ENCODE data around the gene CYP21A2. TPM values are rescaled to one million over a fixed set of nuclear protein-coding genes. Genes with fewer than 3 reads are reported as not detected.

Gene CYP21A2
- total and polyA plus RNA-seq, 2 experiments from 2014 or later = 1.4 to 1.7 TPM

DNA sequence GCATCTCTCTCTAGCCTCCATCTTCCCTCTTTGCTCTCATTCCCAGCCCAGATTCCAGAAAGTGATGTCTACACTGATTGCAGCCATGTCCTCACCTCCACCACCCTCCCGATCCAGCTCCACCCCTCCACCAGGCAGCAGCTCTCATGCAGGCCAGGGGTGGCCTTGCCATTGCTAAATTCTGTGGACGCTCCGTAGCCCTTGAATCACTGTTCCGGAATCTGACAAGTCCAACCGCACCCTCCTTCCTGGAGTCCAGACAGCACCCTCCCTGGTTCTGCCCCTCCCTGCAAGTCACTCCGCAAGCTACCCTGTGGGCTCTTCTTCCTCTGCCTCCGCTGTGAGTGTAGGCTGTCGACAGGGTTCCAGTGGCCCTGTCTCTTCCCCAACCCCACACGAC lies 44.7 kb downstream of the CYP21A2 start:
- 79% methylated on average over 9 of the region's 9 CpGs for WGBS (ENCODE audit: low lambda C conversion rate, missing lambda C conversion rate)
- Histone ChIP-seq H3K4me3 (no peak overlapping the region), H3K36me3 (replicated peaks; ENCODE audit: insufficient read depth, low read depth) (no peaks in the 10 kb centered on the region), H3K9me2 (replicated peaks; ENCODE audit: insufficient read depth) (no peaks in the 10 kb centered on the region), H3K27ac (no peak overlapping the region), H2AFZ (no peak overlapping the region), H3K79me2 (no peaks in the 10 kb centered on the region), H3K4me2 (no peak overlapping the region), H3K4me1 (ENCODE audit: insufficient read depth) (peaks cover 18% of the 10 kb centered on the region), H3K9me3 (ENCODE audit: low read depth) (no peaks in the 10 kb centered on the region), H4K20me1 (ENCODE audit: insufficient read depth, poor library complexity, severe bottlenecking) (no peaks in the 10 kb centered on the region), H3K27me3 (no peaks in the 10 kb centered on the region)
- no peak for DNase-seq (ENCODE audit: low spot score)
- TF ChIP-seq EZH2phosphoT487 (IDR thresholded peaks at IDR 0.05; ENCODE audit: low read depth, severe bottlenecking, unreplicated experiment) = no peak

DNA sequence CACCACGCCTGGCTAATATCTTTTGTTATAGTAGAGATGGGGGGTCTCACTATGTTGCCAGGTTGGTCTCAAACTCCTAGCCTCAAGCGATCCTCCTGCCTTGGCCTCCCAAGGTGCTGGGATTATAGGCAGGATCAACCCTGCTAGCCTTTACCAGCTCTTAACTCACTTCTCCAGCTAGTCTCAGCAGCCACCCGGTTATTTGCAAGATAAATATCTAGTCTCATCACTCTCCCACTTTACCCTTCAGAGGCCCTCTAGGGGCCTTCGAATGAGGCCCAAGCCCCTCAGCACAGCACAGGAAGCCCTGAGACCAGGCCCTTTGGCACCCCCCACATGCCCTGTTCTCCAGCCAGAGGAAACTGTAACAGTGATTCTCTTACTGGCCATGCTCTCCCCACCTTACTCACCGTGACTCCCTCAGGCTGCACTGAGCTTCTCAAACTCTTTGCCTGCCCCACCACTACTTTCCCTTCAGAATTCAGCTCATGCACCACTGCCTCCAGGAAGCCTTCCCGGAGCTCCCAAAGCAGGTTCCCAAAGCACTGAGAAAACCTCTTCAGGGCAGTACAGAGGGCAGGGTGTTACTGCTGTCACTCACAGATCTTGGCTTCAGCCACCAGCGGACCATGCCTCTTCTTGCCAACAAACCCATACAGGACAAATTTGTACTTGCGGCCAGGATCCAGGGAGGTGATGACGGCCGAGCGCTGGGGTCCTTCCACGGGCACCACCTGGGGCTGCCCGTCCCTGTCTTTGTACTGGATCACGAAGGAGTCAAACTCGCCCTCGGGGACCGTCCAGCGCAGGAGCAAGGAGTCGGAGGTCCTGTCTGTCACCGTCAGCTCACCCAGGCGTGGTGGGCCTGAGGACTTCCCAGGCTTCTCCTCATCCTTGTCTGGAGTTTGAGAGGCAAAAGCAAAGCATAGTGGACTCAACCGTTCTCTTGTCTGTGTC lies 45.9 kb downstream of the CYP21A2 start:
- Histone ChIP-seq H2AFZ (no peak overlapping the region), H3K27me3 (no peaks in the 10 kb centered on the region), H3K4me2 (no peak overlapping the region), H3K4me1 (ENCODE audit: insufficient read depth) (peaks cover 27% of the 10 kb centered on the region), H4K20me1 (ENCODE audit: insufficient read depth, poor library complexity, severe bottlenecking) (no peaks in the 10 kb centered on the region), H3K79me2 (no peaks in the 10 kb centered on the region), H3K9me3 (ENCODE audit: low read depth) (no peaks in the 10 kb centered on the region), H3K27ac (no peak overlapping the region), H3K4me3 (no peak overlapping the region), H3K36me3 (replicated peaks; ENCODE audit: insufficient read depth, low read depth) (no peaks in the 10 kb centered on the region), H3K9me2 (replicated peaks; ENCODE audit: insufficient read depth) (no peaks in the 10 kb centered on the region)
- 93% methylated on average over 22 of the region's 22 CpGs for WGBS (ENCODE audit: low lambda C conversion rate, missing lambda C conversion rate)
- TF ChIP-seq EZH2phosphoT487 (IDR thresholded peaks at IDR 0.05; ENCODE audit: low read depth, severe bottlenecking, unreplicated experiment) (no peak), EZH2 (IDR thresholded peaks at IDR 0.05; ENCODE audit: borderline replicate concordance) (no peak)
- TF ChIP-seq, protein P1, sequence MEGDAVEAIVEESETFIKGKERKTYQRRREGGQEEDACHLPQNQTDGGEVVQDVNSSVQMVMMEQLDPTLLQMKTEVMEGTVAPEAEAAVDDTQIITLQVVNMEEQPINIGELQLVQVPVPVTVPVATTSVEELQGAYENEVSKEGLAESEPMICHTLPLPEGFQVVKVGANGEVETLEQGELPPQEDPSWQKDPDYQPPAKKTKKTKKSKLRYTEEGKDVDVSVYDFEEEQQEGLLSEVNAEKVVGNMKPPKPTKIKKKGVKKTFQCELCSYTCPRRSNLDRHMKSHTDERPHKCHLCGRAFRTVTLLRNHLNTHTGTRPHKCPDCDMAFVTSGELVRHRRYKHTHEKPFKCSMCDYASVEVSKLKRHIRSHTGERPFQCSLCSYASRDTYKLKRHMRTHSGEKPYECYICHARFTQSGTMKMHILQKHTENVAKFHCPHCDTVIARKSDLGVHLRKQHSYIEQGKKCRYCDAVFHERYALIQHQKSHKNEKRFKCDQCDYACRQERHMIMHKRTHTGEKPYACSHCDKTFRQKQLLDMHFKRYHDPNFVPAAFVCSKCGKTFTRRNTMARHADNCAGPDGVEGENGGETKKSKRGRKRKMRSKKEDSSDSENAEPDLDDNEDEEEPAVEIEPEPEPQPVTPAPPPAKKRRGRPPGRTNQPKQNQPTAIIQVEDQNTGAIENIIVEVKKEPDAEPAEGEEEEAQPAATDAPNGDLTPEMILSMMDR (IDR thresholded peaks at IDR 0.05; ENCODE audit: poor library complexity) = no peak
- no peak for DNase-seq (ENCODE audit: low spot score)

DNA sequence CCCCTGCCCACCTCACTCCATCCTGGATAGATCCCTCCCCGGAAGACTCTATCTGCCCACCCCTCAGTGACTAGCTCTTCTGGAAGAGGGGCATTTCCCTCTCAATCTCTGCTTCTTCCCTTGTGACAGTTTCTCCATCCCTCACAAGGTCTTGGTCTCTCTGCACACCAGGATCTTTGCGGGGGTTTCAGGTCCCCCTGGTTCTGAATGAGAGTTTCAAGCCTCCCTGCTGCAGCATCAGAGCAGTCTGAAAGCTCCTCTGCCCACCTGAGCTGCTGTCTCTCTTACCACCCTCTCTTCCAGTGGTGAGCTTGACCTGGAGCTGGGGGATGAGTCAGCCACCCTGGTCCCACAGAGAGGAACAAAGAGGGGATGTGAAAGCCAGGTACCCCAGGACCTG lies 46.6 kb downstream of the CYP21A2 start:
- no peak for DNase-seq (ENCODE audit: low spot score)
- H4K20me1 ChIP-seq (ENCODE audit: insufficient read depth, poor library complexity, severe bottlenecking) = no peaks in the 10 kb centered on the region
- H2AFZ ChIP-seq = no peak overlapping the region
- H3K9me2 ChIP-seq (replicated peaks; ENCODE audit: insufficient read depth) = no peaks in the 10 kb centered on the region
- peaks cover 34% of the 10 kb centered on the region for H3K4me1 ChIP-seq (ENCODE audit: insufficient read depth)
- no peak overlapping the region for H3K27ac ChIP-seq
- 89% methylated on average over 2 of the region's 2 CpGs for WGBS (ENCODE audit: low lambda C conversion rate, missing lambda C conversion rate)
- H3K4me2 ChIP-seq = no peak overlapping the region
- no peaks in the 10 kb centered on the region for H3K27me3 ChIP-seq
- no peak overlapping the region for H3K4me3 ChIP-seq
- H3K79me2 ChIP-seq = no peaks in the 10 kb centered on the region
- no peaks in the 10 kb centered on the region for H3K36me3 ChIP-seq (replicated peaks; ENCODE audit: insufficient read depth, low read depth)
- no peaks in the 10 kb centered on the region for H3K9me3 ChIP-seq (ENCODE audit: low read depth)
- no peak for TF ChIP-seq EZH2 (IDR thresholded peaks at IDR 0.05; ENCODE audit: borderline replicate concordance)
- no peak for TF ChIP-seq EZH2phosphoT487 (IDR thresholded peaks at IDR 0.05; ENCODE audit: low read depth, severe bottlenecking, unreplicated experiment)

DNA sequence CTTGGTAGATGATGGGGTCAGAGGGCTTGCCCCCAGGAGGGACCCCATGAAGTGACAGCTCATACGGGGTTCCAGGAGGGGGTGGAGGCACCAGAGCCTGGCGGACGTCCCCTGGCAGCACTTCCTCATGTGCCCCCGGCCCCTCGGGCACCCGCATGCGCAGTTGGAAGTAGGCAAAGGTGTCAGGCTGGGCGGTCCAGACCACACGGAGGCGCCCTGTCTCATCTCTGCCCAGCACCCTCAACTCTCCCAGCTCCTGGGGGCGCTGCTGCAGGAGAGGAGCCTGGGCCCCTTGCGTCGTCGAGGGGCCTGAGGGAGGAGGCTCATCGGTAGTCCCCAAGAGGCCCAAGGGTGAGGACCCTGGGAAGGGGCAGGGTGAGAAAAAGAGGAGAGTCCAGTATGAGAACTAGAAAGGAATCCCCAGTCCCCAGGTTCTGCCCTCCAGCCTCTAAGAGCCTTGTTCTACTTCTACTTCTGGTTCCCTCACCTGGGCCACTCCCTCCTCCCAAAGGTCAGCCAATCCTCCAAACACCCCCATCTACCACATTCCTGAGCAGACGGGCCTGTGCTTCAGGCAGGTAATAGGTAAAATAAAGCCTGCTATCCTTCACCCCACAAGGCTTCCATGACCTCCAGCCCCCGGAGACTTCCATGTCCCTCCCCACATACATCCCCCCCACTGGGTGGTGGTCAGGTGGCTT lies 47.7 kb downstream of the CYP21A2 start:
- H3K4me1 ChIP-seq (ENCODE audit: insufficient read depth) = peaks cover 34% of the 10 kb centered on the region
- no peaks in the 10 kb centered on the region for H3K9me3 ChIP-seq (ENCODE audit: low read depth)
- no peaks in the 10 kb centered on the region for H3K79me2 ChIP-seq
- H3K27me3 ChIP-seq = no peaks in the 10 kb centered on the region
- peak overlapping the region; percentile 5 for H3K27ac ChIP-seq
- H4K20me1 ChIP-seq (ENCODE audit: insufficient read depth, poor library complexity, severe bottlenecking) = no peaks in the 10 kb centered on the region
- WGBS (ENCODE audit: low lambda C conversion rate, missing lambda C conversion rate) = 89% methylated on average over 17 of the region's 17 CpGs
- no peak overlapping the region for H3K4me3 ChIP-seq
- no peak for DNase-seq (ENCODE audit: low spot score)
- H3K9me2 ChIP-seq (replicated peaks; ENCODE audit: insufficient read depth) = no peaks in the 10 kb centered on the region
- no peak overlapping the region for H3K4me2 ChIP-seq
- H3K36me3 ChIP-seq (replicated peaks; ENCODE audit: insufficient read depth, low read depth) = no peaks in the 10 kb centered on the region
- no peak overlapping the region for H2AFZ ChIP-seq
- TF ChIP-seq EZH2 (IDR thresholded peaks at IDR 0.05; ENCODE audit: borderline replicate concordance) (no peak), EZH2phosphoT487 (IDR thresholded peaks at IDR 0.05; ENCODE audit: low read depth, severe bottlenecking, unreplicated experiment) (no peak)
- TF ChIP-seq, protein P1 (IDR thresholded peaks at IDR 0.05; ENCODE audit: poor library complexity) = no peak

Measured in hepatocyte (in vitro differentiated cells).